IMR-90 (cell line): Measurements from ENCODE around the gene PIR. TPM values are rescaled to one million over a fixed set of nuclear protein-coding genes. Genes with fewer than 3 reads are reported as not detected.

Experiments used
- ATAC-seq: fragments of 200-7000 bp; cut with Tn5 transposase; 2 replicates; pipeline ENCODE4 v1.9.1; 2020; ENCODE audit warnings: low read depth, mild to moderate bottlenecking, moderate library complexity
- BruUV-seq: library from RNA; stranded (reverse); fragments of 400-500 nt; replicated peaks from 2 replicates; lab custom pipeline; 2021; lab: Mats Ljungman, UMichigan
- CTCF ChIA-PET: fragments of 300-600 bp; formaldehyde crosslinking; extraction: SDS; loops from one replicate; lab custom pipeline; 2021; ENCODE audit warnings: antibody characterized with exemption; lab: Yijun Ruan, JAX
- POLR2A ChIA-PET: fragments of 300-600 bp; sonication (Branson Sonifier 250); formaldehyde crosslinking; loops from one replicate; lab custom pipeline; 2022; ENCODE audit warnings: antibody characterized with exemption; ENCODE audit not compliant: unreplicated experiment; lab: Charles Lee
- DNase-seq: peaks from one replicate; pipeline ENCODE4 v3.0.0; 2013
- H2AFZ ChIP-seq: replicated peaks from 2 replicates; pipeline ENCODE3; 2013; ENCODE audit warnings: low read length, mild to moderate bottlenecking; ENCODE audit not compliant: poor library complexity
- H2AK5ac ChIP-seq: 2 replicates; pipeline ENCODE4 v1.6.1; 2013; ENCODE audit warnings: low read depth, low read length, inconsistent platforms
- H2AK9ac ChIP-seq: replicated peaks from 2 replicates; pipeline ENCODE3; 2013; ENCODE audit warnings: mild to moderate bottlenecking, low read depth, low read length, moderate library complexity; ENCODE audit not compliant: poor library complexity
- H2BK120ac ChIP-seq: 2 replicates; pipeline ENCODE4 v1.6.1; 2013; ENCODE audit warnings: low read depth, low read length, inconsistent platforms
- H2BK15ac ChIP-seq: 3 replicates; pipeline ENCODE4 v1.6.1; 2013; ENCODE audit warnings: low read depth, low read length, inconsistent platforms
- H2BK20ac ChIP-seq: 2 replicates; pipeline ENCODE4 v1.6.1; 2013; ENCODE audit warnings: low read depth, mild to moderate bottlenecking, inconsistent platforms, low read length, moderate library complexity
- H2BK5ac ChIP-seq: 2 replicates; pipeline ENCODE4 v1.6.1; 2013; ENCODE audit warnings: mild to moderate bottlenecking, low read depth, low read length, inconsistent platforms; ENCODE audit not compliant: poor library complexity, severe bottlenecking
- H3K14ac ChIP-seq: replicated peaks from 2 replicates; pipeline ENCODE4 v1.6.1; 2013; ENCODE audit warnings: low read depth, low read length, inconsistent platforms
- H3K18ac ChIP-seq: 2 replicates; pipeline ENCODE4 v1.6.1; 2013; ENCODE audit warnings: low read depth, low read length, control low read depth
- H3K23ac ChIP-seq: 2 replicates; pipeline ENCODE4 v1.6.1; 2013; ENCODE audit warnings: low read depth, low read length, inconsistent platforms
- H3K27ac ChIP-seq: 2 replicates; pipeline ENCODE4 v1.5.1; 2013; ENCODE audit warnings: mild to moderate bottlenecking, control low read depth, low read length; ENCODE audit not compliant: insufficient read depth
- H3K27me3 ChIP-seq: 2 replicates; pipeline ENCODE4 v1.6.1; 2013; ENCODE audit warnings: low read length; ENCODE audit not compliant: control insufficient read depth, insufficient read depth
- H3K36me3 ChIP-seq: 2 replicates; pipeline ENCODE4 v1.6.1; 2013; ENCODE audit warnings: low read length, mixed read lengths; ENCODE audit not compliant: control insufficient read depth, insufficient read depth
- H3K4ac ChIP-seq: 2 replicates; pipeline ENCODE4 v1.6.1; 2013; ENCODE audit warnings: low read depth, low read length, inconsistent platforms
- H3K4me1 ChIP-seq: 2 replicates; pipeline ENCODE4 v1.6.1; 2013; ENCODE audit warnings: low read length, mixed read lengths; ENCODE audit not compliant: control insufficient read depth, insufficient read depth
- H3K4me2 ChIP-seq: 2 replicates; pipeline ENCODE4 v1.6.1; 2013; ENCODE audit warnings: low read depth, mild to moderate bottlenecking, control low read depth, low read length, moderate library complexity
- H3K4me3 ChIP-seq: 2 replicates; pipeline ENCODE4 v1.5.1; 2013; ENCODE audit warnings: low read depth, mild to moderate bottlenecking, control low read depth, low read length, moderate library complexity; ENCODE audit not compliant: insufficient read depth
- H3K56ac ChIP-seq: 2 replicates; pipeline ENCODE4 v1.6.1; 2013; ENCODE audit warnings: low read length, inconsistent platforms; ENCODE audit not compliant: insufficient read depth; ENCODE audit errors: extremely low read depth
- H3K79me1 ChIP-seq, 2 experiments: 2 replicates each; pipeline ENCODE4 v1.6.1; 2013; ENCODE audit warnings: low read length in 2 of 2, inconsistent platforms in 1 of 2, low read depth in 1 of 2
- H3K9ac ChIP-seq: 2 replicates; pipeline ENCODE4 v1.6.1; 2013; ENCODE audit warnings: low read depth, low read length, control low read depth
- H3K9me1 ChIP-seq: 2 replicates; pipeline ENCODE4 v1.6.1; 2013; ENCODE audit warnings: low read length, inconsistent platforms; ENCODE audit not compliant: insufficient read depth
- H3K9me3 ChIP-seq: 2 replicates; pipeline ENCODE4 v1.6.1; 2013; ENCODE audit warnings: low read length; ENCODE audit not compliant: control insufficient read depth, insufficient read depth
- H4K20me1 ChIP-seq: 2 replicates; pipeline ENCODE4 v1.6.1; 2013; ENCODE audit warnings: low read length, inconsistent platforms; ENCODE audit not compliant: insufficient read depth
- H4K5ac ChIP-seq: 2 replicates; pipeline ENCODE4 v1.6.1; 2013; ENCODE audit warnings: mild to moderate bottlenecking, low read depth, low read length, control low read depth
- H4K8ac ChIP-seq, 2 experiments: 2 replicates each; pipeline ENCODE4 v1.6.1; 2013; ENCODE audit warnings: low read depth in 2 of 2, low read length in 2 of 2, control low read depth in 1 of 2, inconsistent platforms in 1 of 2
- H4K91ac ChIP-seq: 2 replicates; pipeline ENCODE4 v1.6.1; 2013; ENCODE audit warnings: low read depth, low read length, inconsistent platforms; ENCODE audit not compliant: insufficient read depth
- BHLHE40 ChIP-seq: fragments of 150-350 bp; IDR thresholded peaks from 2 replicates; pipeline ENCODE4 v1.6.1; 2016; ENCODE audit warnings: mild to moderate bottlenecking, low read depth, low read length
- CTCF ChIP-seq: conservative IDR thresholded peaks from 2 replicates; pipeline ENCODE4 v1.5.1; 2012; ENCODE audit warnings: mild to moderate bottlenecking, low read depth, low read length, improper control_type of control experiment
- ELK1 ChIP-seq: fragments of 150-350 bp; IDR thresholded peaks from 2 replicates; pipeline ENCODE4 v1.6.1; 2016; ENCODE audit warnings: low read depth, mild to moderate bottlenecking, low read length, moderate library complexity, borderline replicate concordance
- FOS ChIP-seq: fragments of 150-350 bp; IDR thresholded peaks from 2 replicates; pipeline ENCODE4 v1.6.1; 2016; ENCODE audit warnings: low read depth, low read length
- MAZ ChIP-seq: IDR thresholded peaks from 2 replicates; pipeline ENCODE4 v1.6.1; 2012; ENCODE audit warnings: low read depth, mild to moderate bottlenecking, low read length, improper control_type of control experiment, moderate library complexity, borderline replicate concordance
- NFE2L2 ChIP-seq: fragments of 150-350 bp; IDR thresholded peaks from 2 replicates; pipeline ENCODE4 v1.6.1; 2016; ENCODE audit warnings: low read depth, mild to moderate bottlenecking, low read length
- POLR2A ChIP-seq: IDR thresholded peaks from 2 replicates; pipeline ENCODE4 v1.6.1; 2012; ENCODE audit warnings: mild to moderate bottlenecking, low read depth, low read length
- RAD21 ChIP-seq: IDR thresholded peaks from 2 replicates; pipeline ENCODE4 v1.6.1; 2012; ENCODE audit warnings: low read length, improper control_type of control experiment
- USF2 ChIP-seq: fragments of 150-350 bp; IDR thresholded peaks from 2 replicates; pipeline ENCODE4 v1.6.1; 2017; ENCODE audit warnings: mild to moderate bottlenecking, antibody characterized with exemption, low read length, low read depth
- WGBS, 2 experiments: methylation state at CpG; one replicate each; pipeline versions ENCODE4 v1.1.5 to v1.1.7; 2013; ENCODE audit warnings: missing lambda C conversion rate in 2 of 2; ENCODE audit not compliant: insufficient read length in 1 of 2; ENCODE audit errors: extremely low coverage in 2 of 2; 5-methylcytosine and 5-hydroxymethylcytosine counted together
- dilution Hi-C: fragments of 300-500 bp; cut with HindIII; formaldehyde crosslinking; loops from one replicate; pipeline ENCODE4 v1.14.3; 2018; ENCODE audit warnings: low sequenced_read_pairs; ENCODE audit not compliant: unreplicated experiment
- in situ Hi-C: fragments of 300-500 bp; cut with MboI; formaldehyde crosslinking; loops from 3 replicates; pipeline ENCODE4 v1.14.3; 2019; ENCODE audit warnings: low sequenced_read_pairs, inconsistent platforms, mixed read lengths
- intact Hi-C: fragments of 100-400 bp; cut with micrococcal nuclease; formaldehyde crosslinking; loops from 2 replicates; pipeline ENCODE4 v1.10.0; 2022
- polyA plus RNA-seq, 3 experiments: library from polyadenylated mRNA; depleted of rRNA; stranded (reverse); fragments of >200 nt; gene quantifications; 2 replicates each; pipeline ENCODE4 v1.2.3, GENCODE V29; 2012; ENCODE audit warnings: low replicate concordance in 1 of 3
- total RNA-seq: library from RNA; depleted of rRNA; stranded (reverse); fragments of >200 nt; gene quantifications from 2 replicates; pipeline ENCODE4 v1.2.3, GENCODE V29; 2012

PIR gene
- total and polyA plus RNA-seq, 2 of the 4 experiments (the other 2 are of a cell fraction) = 5.7 to 8.7 TPM

GRCh38 chrX:15382813-15383212, 110.3 kb downstream of the PIR start:
- ChIA-PET POLR2A (no interaction called here), CTCF (interaction anchor here (0.9 to 1.4 kb wide), 2 partner anchors 85 to 89 kb away, joined by 3 to 4 read pairs; no protein-coding TSS in a partner anchor)
- in situ Hi-C loops = no loop called here
- H2AFZ ChIP-seq = no peak overlapping the region
- peaks cover 1% of the 10 kb centered on the region; the same call in 1 of the 2 replicates for H3K4me1 ChIP-seq
- no peak overlapping the region for H2BK20ac ChIP-seq
- H2AK9ac ChIP-seq = no peak overlapping the region
- H3K4ac ChIP-seq = no peak overlapping the region
- TF ChIP-seq USF2 = no peak
- TF ChIP-seq FOS = no peak
- peak; percentile 16; the same call in 1 of the 2 replicates for TF ChIP-seq RAD21
- no peak for TF ChIP-seq POLR2A
- TF ChIP-seq ELK1 = no peak
- no peak for TF ChIP-seq NFE2L2
- no peak for TF ChIP-seq MAZ
- no peak for TF ChIP-seq BHLHE40
- TF ChIP-seq CTCF = peak; percentile 13; the same call in 1 of the 2 replicates
- no peak overlapping the region for H3K18ac ChIP-seq
- H3K23ac ChIP-seq = no peak overlapping the region
- DNase-seq (no peak), ATAC-seq (no peak)
- no peak overlapping the region for H3K4me2 ChIP-seq
- WGBS, 2 experiments = no CpG with 5 or more reads among the region's 8 CpGs
- no peak overlapping the region for H4K5ac ChIP-seq
- intact Hi-C loops = no loop called here
- H4K20me1 ChIP-seq = no peaks in the 10 kb centered on the region
- no peak overlapping the region for H2BK5ac ChIP-seq
- H3K79me1 ChIP-seq = no peaks in the 10 kb centered on the region
- no peak overlapping the region for H3K9ac ChIP-seq
- no peak overlapping the region for H3K4me3 ChIP-seq
- BruUV-seq = no TSS peak
- dilution Hi-C loops = no loop called here
- no peak overlapping the region for H4K91ac ChIP-seq
- H4K8ac ChIP-seq = no peak overlapping the region
- no peak overlapping the region for H2AK5ac ChIP-seq
- H3K27ac ChIP-seq = no peak overlapping the region
- H2BK120ac ChIP-seq = no peak overlapping the region
- no peaks in the 10 kb centered on the region for H3K9me1 ChIP-seq
- H2BK15ac ChIP-seq = no peak overlapping the region
- no peaks in the 10 kb centered on the region; the same call in 1 of the 2 replicates for H3K27me3 ChIP-seq
- H3K9me3 ChIP-seq = no peaks in the 10 kb centered on the region
- H3K36me3 ChIP-seq = no peaks in the 10 kb centered on the region
- H3K14ac ChIP-seq = no peak overlapping the region
- no peak overlapping the region for H3K56ac ChIP-seq
